NCI-H2029 (cell line): Measurements from ENCODE around the gene CACNA1S.
A peak's percentile ranks its signal among the peaks of the same experiment; 100 is the strongest.

Experiments used
- DNase-seq: peaks from one replicate; lab custom pipeline; 2025; lab: John Stamatoyannopoulos, UW

Gene CACNA1S

GRCh38 chr1:201062511-201063091, 49.6 kb downstream of the CACNA1S start:
- no peak for DNase-seq

- no peak for DNase-seq
These were observed 50.3 kb downstream of the CACNA1S start for GRCh38 chr1:201061886-201062285.

DNA sequence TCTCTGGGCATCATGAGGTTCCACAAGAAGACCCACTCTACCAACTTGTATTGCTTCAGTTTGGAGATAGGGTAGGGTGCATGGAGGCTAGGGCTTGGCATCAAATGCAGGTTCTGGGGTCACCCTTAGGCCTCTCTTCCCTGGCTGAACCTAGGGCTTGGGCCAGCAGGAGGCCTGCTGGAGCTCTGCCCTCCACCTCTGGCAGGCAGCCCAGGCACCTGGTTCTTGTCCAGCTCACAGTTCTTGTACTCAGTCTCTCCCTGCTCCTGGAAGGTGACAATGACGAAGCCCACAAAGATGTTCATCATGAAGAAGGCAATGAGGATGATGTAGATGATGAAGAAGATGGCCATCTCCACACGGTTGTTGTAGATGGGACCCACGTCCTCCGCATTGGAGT, 51.2 kb downstream of the CACNA1S start:
- DNase-seq = no peak

DNA sequence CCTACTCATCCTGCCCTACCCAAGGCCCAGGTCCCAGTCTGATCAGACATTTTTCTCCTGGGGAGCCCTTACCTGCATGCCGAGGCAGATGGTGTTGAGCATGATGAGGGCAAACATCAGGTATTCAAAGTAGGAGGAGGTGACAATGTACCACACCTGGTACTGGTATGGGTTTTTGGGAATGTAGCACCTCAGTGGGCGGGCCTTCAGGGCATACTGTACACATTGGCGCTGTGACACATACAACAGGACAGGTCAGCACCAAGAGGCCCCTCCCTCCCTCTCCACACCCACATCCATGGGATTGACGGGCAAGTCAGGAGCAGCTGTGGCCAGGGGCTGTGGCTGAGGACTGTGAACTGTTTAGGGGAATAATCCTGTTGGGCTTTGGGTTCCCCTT, 51.6 kb downstream of the CACNA1S start:
- no peak for DNase-seq

- DNase-seq = no peak
These were observed 52.2 kb downstream of the CACNA1S start for GRCh38 chr1:201059871-201060555.

DNA sequence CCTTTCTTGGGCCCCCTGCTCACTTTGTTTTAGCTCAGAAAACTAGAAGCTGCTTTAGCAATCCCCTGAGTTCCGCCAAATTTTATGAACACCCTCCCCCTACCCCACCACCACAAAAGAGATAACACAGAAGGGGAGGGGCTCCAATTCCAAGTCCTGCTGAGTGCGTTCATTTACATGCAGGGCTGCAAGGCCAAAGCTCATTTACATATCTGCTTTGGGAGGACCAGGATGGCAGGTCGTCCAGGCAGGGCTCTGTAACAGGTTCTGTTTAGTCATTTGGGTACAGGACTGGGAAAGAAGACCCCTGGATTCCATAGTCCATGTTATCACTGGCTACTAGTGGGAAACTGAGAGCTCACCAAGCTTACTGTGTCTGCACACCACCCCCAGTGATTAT, 52.8 kb downstream of the CACNA1S start:
- no peak for DNase-seq

DNA sequence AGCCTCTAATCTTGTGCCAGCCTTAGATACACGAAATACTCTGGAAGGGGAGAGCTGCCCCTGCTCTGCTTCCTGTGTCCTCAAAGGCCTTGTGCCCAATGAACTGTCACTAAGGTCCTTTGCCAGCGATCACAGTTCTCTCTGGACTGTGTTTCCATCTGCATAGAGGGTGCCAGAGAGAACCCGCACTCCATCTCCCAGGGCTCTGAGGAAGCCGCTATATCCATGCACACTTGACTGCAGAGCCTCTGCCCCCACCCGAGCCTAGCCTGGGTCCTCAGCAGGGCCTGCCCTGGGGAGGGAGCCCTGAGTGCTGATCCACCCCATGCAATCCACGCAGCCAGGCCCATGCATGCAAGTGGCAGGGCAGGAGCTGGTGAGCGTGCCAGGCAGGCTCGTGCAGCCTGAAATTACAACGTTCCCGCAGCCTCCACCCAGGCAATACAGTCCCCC, 58.1 kb downstream of the CACNA1S start:
- DNase-seq = no peak

- DNase-seq = no peak
These were observed 58.9 kb downstream of the CACNA1S start for GRCh38 chr1:201053155-201053860.

DNA sequence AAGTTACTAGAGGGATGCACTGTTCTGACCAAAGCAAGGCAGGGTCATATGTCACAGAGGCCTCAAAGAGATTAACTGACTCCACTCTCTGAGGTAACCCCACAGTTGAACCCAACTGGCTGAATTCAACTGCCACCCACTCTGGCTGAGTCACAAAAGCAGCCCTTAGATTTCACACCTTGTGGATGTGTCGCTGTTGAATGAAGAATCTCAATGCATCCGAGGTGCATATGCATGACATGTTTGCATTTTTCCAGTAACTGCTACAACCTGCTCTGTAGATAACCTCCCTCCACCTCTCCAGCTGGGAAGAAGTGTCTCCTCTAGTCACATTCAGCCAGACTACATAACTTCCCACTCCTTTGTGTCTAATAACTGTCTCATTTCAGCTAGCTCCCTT, 60.8 kb downstream of the CACNA1S start:
- DNase-seq = no peak

DNA sequence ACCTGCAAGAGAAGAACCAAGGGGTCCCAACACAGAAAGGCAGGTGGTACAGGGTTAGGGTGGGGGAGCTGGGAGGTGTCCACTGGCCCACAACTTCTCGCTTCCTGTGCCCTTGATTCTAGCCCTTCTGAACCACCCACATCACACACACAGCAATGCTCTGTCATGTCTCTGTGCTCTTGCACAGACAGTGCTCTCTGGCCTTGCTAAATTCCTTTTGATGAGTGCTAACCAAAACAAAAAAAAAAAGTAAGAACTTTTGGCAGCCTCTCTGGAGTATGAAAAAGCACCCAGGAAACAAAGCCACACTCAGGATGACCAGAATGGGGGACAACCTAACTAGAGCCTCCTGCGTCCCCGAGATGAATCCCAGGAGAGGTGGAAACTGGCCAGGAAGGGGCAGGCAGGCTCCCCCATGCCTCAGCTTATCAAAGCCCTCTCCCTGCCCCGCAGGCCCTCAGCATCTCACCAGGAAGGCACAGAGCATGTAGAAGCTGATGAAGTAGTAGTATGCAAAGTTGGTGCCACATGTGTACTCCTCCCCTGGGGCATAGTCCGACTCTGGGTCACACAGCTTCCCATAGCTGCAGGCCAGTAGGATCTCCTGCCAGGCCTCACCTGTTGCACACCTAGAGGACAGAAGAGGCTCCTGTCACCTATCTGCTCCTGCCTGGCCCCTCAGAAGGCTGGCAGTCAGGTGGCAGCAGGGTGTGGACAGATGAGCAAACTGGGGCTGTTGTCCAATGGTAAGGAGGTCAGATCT, 61.5 kb downstream of the CACNA1S start:
- DNase-seq = no peak

DNA sequence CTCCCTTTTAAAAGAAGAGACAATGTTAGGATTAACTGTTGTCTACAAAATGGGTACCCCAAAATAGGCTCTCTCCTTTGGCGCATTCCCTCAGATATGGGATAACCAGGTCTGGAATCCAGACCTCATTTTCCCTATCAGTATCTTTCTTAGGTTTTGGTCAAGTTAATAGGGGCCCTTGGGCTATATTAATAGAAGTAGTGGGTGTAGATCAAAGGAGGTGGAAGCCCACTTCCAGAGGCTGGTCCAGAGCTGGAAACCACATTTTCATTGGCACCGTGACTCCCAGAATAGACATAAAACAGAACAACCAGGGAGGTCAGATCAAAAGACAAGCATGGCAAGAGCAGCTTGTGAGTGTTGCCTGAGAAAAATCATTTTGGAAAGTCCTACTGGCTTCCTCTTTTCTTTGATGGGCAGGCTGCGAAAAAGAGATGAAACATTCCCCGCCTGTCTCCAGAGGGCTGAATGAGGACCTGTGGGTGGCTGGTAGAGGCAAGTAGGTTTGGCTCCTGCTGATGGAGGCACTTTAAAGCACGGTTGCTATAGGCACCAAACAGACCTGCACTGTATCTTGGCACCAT, 62.9 kb downstream of the CACNA1S start:
- DNase-seq = no peak

DNA sequence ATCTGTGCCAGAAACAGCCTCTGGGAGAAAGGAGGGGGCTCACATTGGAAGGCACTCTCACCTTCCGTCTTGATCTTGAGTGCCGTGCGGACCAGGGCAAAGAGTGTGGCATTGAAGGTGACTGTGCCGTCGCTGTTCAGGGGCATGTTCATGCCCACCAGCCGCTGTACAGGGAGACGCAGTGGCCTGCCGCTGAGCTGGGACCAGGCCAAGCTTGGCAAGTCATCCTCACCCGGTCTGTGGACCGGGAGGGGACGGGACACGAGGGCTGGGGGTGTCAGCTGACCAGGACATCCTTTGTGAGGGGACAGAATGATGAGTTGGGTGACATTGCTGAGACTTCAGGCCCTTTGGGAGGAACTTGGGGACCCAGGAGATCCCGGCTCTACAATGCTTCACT, 63.7 kb downstream of the CACNA1S start:
- no peak for DNase-seq

DNA sequence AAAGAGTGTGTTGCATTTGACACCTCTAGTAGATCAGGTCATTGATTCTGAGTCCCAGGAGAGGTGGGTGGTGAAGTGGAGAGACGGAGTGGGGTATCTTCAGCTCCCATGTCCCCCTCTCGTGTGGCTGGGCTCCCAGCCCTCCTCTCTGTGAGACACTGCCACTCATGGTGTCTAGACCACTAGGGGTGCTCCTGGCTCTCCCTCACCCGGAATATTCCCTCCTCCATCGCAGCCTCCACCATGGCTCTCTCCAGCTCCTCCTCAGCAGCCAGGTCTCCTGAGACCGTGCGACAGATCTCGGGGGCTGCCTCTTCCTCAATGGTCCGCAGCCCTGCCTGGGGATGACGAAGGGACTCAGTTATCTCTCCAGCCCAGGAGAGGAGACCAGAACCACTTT, 68.1 kb downstream of the CACNA1S start:
- DNase-seq = no peak

- peak; percentile 78 for DNase-seq
These were observed 69.3 kb downstream of the CACNA1S start for GRCh38 chr1:201042779-201043461.

- DNase-seq = no peak
These were observed 71.2 kb downstream of the CACNA1S start for GRCh38 chr1:201041011-201041410.

DNA sequence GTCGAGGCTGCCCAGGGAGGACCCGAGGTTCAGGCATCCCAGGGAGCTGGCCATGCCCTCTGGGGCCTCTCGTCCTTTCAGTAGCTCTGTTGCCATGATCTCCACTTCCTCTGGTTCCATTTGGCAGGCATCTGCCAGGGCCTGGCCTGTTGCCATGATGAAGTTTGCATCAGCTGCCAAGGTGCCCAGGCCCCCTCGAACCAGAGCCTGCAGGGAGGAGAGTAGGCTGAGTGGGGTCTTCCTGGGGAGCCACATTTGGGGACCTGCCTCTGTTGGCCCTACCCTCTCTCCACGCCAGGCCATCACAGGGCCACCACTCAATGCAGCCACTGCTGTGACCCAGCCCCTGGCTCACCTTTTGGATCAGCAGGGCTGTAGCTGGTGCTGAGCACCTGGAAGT, 72.3 kb downstream of the CACNA1S start:
- DNase-seq = no peak

DNA sequence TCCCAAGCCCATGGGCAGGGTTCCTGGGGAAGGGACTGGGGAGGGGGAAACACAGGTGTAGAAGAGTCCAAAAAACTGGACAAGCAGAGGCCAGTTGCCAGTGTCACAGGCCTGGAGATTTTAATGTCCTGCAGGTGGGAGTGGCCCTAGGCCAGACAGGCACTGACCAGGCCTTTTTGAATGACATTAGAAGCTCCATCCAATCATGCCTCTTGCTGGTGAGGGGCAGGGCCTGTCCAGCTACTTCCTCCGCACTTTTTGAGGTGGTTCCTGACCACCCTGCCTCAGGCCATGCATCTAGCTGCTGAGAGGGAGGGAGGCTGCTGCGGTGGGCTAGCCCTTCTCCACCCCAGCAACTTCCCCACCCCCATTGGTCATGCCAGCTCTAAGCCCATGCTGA, 72.8 kb downstream of the CACNA1S start:
- DNase-seq = no peak

DNA sequence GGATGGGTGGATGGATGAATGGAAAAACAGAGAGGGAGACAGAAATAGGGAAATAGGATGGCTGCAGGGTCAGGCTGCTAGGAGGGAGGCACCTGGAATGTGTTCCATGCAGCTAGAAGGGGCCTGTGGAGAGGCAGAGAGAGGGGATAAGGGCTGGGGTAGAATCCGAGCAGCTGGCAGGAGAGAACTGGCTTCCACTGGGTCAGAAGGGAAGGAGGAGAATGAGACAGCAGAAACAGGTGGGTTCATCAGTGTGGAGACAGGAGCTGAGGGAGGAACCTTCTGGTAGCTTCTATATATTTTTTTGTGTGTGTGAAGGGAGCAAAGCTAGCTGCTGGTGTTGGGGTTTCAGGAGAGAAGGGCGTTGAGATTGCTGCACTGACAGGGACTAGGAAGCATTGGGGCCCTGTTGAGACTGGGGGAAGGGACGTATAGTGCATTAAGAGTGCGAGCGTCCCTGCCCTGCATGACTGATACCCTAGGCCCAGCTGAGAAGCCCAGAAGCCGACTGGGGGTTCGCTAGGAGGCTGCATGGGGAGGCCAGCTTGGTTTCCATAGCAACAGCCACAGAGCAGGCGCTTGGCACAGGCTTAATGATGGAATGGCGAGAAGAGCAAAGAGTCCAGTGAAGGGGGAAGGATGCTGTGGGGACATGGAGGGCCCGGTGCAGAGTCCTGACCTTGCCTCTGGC, 73.9 kb downstream of the CACNA1S start:
- DNase-seq = no peak

GRCh38 chr1:201036188-201036842, 75.9 kb downstream of the CACNA1S start:
- no peak for DNase-seq

DNA sequence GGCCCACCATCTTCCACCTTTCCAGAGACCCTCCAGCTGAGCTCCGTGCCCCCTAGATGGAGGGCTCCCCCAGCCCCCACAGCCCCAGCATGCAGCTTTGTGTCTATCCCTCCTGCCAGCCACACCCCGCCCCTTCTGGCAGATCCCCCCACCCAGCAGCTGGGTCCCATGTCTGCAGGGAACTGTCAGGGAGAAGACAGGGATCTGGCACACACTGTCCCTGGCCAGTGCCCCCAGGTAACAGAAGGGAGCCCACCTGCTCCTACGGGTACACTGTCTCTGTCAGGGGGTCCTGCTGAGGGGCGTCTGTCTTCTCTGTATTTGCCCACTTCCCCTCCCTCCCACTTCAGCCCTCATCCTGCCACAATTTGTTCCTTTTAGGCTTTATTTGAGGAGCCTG, 77.6 kb downstream of the CACNA1S start:
- no peak for DNase-seq

DNA sequence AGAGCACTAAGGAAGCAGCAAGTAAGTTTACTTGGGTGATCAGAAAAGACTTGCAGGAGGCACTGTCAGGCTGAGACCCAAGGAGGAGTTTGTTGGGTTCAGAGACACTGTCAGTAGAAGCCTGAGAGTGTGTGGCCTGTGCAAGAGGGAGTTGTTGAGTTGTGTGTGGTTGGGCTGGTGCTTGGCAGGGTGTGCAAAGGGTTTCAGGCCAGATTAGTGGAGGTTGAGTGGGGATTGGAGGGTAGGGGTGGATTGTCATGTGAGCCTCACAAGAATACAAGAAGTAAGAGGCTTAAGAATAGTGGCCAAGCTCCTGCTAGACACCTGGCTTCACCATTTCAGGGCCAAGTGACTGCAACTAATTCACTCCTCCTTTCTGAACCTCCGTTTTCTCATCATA, 79.8 kb downstream of the CACNA1S start:
- DNase-seq = no peak
